IMR-90 (cell line): ENCODE data around the gene TACC3. TPM values are rescaled to one million over a fixed set of nuclear protein-coding genes. Genes with fewer than 3 reads are reported as not detected.

ENCODE experiments used
- ATAC-seq: fragments of 200-7000 bp; cut with Tn5 transposase; 2 replicates; pipeline ENCODE4 v1.9.1; 2020; ENCODE audit warnings: low read depth, mild to moderate bottlenecking, moderate library complexity
- BruUV-seq: library from RNA; stranded (reverse); fragments of 400-500 nt; replicated peaks from 2 replicates; lab custom pipeline; 2021; lab: Mats Ljungman, UMichigan
- CTCF ChIA-PET: fragments of 300-600 bp; formaldehyde crosslinking; extraction: SDS; loops from one replicate; lab custom pipeline; 2021; ENCODE audit warnings: antibody characterized with exemption; lab: Yijun Ruan, JAX
- POLR2A ChIA-PET: fragments of 300-600 bp; sonication (Branson Sonifier 250); formaldehyde crosslinking; loops from one replicate; lab custom pipeline; 2022; ENCODE audit warnings: antibody characterized with exemption; ENCODE audit not compliant: unreplicated experiment; lab: Charles Lee
- DNase-seq: peaks from one replicate; pipeline ENCODE4 v3.0.0; 2013
- H2AFZ ChIP-seq: replicated peaks from 2 replicates; pipeline ENCODE3; 2013; ENCODE audit warnings: low read length, mild to moderate bottlenecking; ENCODE audit not compliant: poor library complexity
- H2AK5ac ChIP-seq: 2 replicates; pipeline ENCODE4 v1.6.1; 2013; ENCODE audit warnings: low read depth, low read length, inconsistent platforms
- H2AK9ac ChIP-seq: replicated peaks from 2 replicates; pipeline ENCODE3; 2013; ENCODE audit warnings: mild to moderate bottlenecking, low read depth, low read length, moderate library complexity; ENCODE audit not compliant: poor library complexity
- H2BK120ac ChIP-seq: 2 replicates; pipeline ENCODE4 v1.6.1; 2013; ENCODE audit warnings: low read depth, low read length, inconsistent platforms
- H2BK15ac ChIP-seq: 3 replicates; pipeline ENCODE4 v1.6.1; 2013; ENCODE audit warnings: low read depth, low read length, inconsistent platforms
- H2BK20ac ChIP-seq: 2 replicates; pipeline ENCODE4 v1.6.1; 2013; ENCODE audit warnings: low read depth, mild to moderate bottlenecking, inconsistent platforms, low read length, moderate library complexity
- H2BK5ac ChIP-seq: 2 replicates; pipeline ENCODE4 v1.6.1; 2013; ENCODE audit warnings: mild to moderate bottlenecking, low read depth, low read length, inconsistent platforms; ENCODE audit not compliant: poor library complexity, severe bottlenecking
- H3K14ac ChIP-seq: replicated peaks from 2 replicates; pipeline ENCODE4 v1.6.1; 2013; ENCODE audit warnings: low read depth, low read length, inconsistent platforms
- H3K18ac ChIP-seq: 2 replicates; pipeline ENCODE4 v1.6.1; 2013; ENCODE audit warnings: low read depth, low read length, control low read depth
- H3K23ac ChIP-seq: 2 replicates; pipeline ENCODE4 v1.6.1; 2013; ENCODE audit warnings: low read depth, low read length, inconsistent platforms
- H3K27ac ChIP-seq: 2 replicates; pipeline ENCODE4 v1.5.1; 2013; ENCODE audit warnings: mild to moderate bottlenecking, control low read depth, low read length; ENCODE audit not compliant: insufficient read depth
- H3K27me3 ChIP-seq: 2 replicates; pipeline ENCODE4 v1.6.1; 2013; ENCODE audit warnings: low read length; ENCODE audit not compliant: control insufficient read depth, insufficient read depth
- H3K36me3 ChIP-seq: 2 replicates; pipeline ENCODE4 v1.6.1; 2013; ENCODE audit warnings: low read length, mixed read lengths; ENCODE audit not compliant: control insufficient read depth, insufficient read depth
- H3K4ac ChIP-seq: 2 replicates; pipeline ENCODE4 v1.6.1; 2013; ENCODE audit warnings: low read depth, low read length, inconsistent platforms
- H3K4me1 ChIP-seq: 2 replicates; pipeline ENCODE4 v1.6.1; 2013; ENCODE audit warnings: low read length, mixed read lengths; ENCODE audit not compliant: control insufficient read depth, insufficient read depth
- H3K4me2 ChIP-seq: 2 replicates; pipeline ENCODE4 v1.6.1; 2013; ENCODE audit warnings: low read depth, mild to moderate bottlenecking, control low read depth, low read length, moderate library complexity
- H3K4me3 ChIP-seq: 2 replicates; pipeline ENCODE4 v1.5.1; 2013; ENCODE audit warnings: low read depth, mild to moderate bottlenecking, control low read depth, low read length, moderate library complexity; ENCODE audit not compliant: insufficient read depth
- H3K56ac ChIP-seq: 2 replicates; pipeline ENCODE4 v1.6.1; 2013; ENCODE audit warnings: low read length, inconsistent platforms; ENCODE audit not compliant: insufficient read depth; ENCODE audit errors: extremely low read depth
- H3K79me1 ChIP-seq, 2 experiments: 2 replicates each; pipeline ENCODE4 v1.6.1; 2013; ENCODE audit warnings: low read length in 2 of 2, inconsistent platforms in 1 of 2, low read depth in 1 of 2
- H3K9ac ChIP-seq: 2 replicates; pipeline ENCODE4 v1.6.1; 2013; ENCODE audit warnings: low read depth, low read length, control low read depth
- H3K9me1 ChIP-seq: 2 replicates; pipeline ENCODE4 v1.6.1; 2013; ENCODE audit warnings: low read length, inconsistent platforms; ENCODE audit not compliant: insufficient read depth
- H3K9me3 ChIP-seq: 2 replicates; pipeline ENCODE4 v1.6.1; 2013; ENCODE audit warnings: low read length; ENCODE audit not compliant: control insufficient read depth, insufficient read depth
- H4K20me1 ChIP-seq: 2 replicates; pipeline ENCODE4 v1.6.1; 2013; ENCODE audit warnings: low read length, inconsistent platforms; ENCODE audit not compliant: insufficient read depth
- H4K5ac ChIP-seq: 2 replicates; pipeline ENCODE4 v1.6.1; 2013; ENCODE audit warnings: mild to moderate bottlenecking, low read depth, low read length, control low read depth
- H4K8ac ChIP-seq, 2 experiments: 2 replicates each; pipeline ENCODE4 v1.6.1; 2013; ENCODE audit warnings: low read depth in 2 of 2, low read length in 2 of 2, control low read depth in 1 of 2, inconsistent platforms in 1 of 2
- H4K91ac ChIP-seq: 2 replicates; pipeline ENCODE4 v1.6.1; 2013; ENCODE audit warnings: low read depth, low read length, inconsistent platforms; ENCODE audit not compliant: insufficient read depth
- BHLHE40 ChIP-seq: fragments of 150-350 bp; IDR thresholded peaks from 2 replicates; pipeline ENCODE4 v1.6.1; 2016; ENCODE audit warnings: mild to moderate bottlenecking, low read depth, low read length
- CEBPB ChIP-seq: IDR thresholded peaks from 2 replicates; pipeline ENCODE4 v1.6.1; 2012; ENCODE audit warnings: low read depth, low read length, improper control_type of control experiment
- CHD1 ChIP-seq: IDR thresholded peaks from 2 replicates; pipeline ENCODE4 v1.6.1; 2012; ENCODE audit warnings: low read depth, low read length, improper control_type of control experiment
- CTCF ChIP-seq: conservative IDR thresholded peaks from 2 replicates; pipeline ENCODE4 v1.5.1; 2012; ENCODE audit warnings: mild to moderate bottlenecking, low read depth, low read length, improper control_type of control experiment
- ELK1 ChIP-seq: fragments of 150-350 bp; IDR thresholded peaks from 2 replicates; pipeline ENCODE4 v1.6.1; 2016; ENCODE audit warnings: low read depth, mild to moderate bottlenecking, low read length, moderate library complexity, borderline replicate concordance
- FOS ChIP-seq: fragments of 150-350 bp; IDR thresholded peaks from 2 replicates; pipeline ENCODE4 v1.6.1; 2016; ENCODE audit warnings: low read depth, low read length
- MAFK ChIP-seq: IDR thresholded peaks from 2 replicates; pipeline ENCODE4 v1.6.1; 2012; ENCODE audit warnings: low read depth, low read length, improper control_type of control experiment
- MAZ ChIP-seq: IDR thresholded peaks from 2 replicates; pipeline ENCODE4 v1.6.1; 2012; ENCODE audit warnings: low read depth, mild to moderate bottlenecking, low read length, improper control_type of control experiment, moderate library complexity, borderline replicate concordance
- MXI1 ChIP-seq: IDR thresholded peaks from 2 replicates; pipeline ENCODE4 v1.6.1; 2012; ENCODE audit warnings: low read depth, mild to moderate bottlenecking, low read length, moderate library complexity, borderline replicate concordance
- NFE2L2 ChIP-seq: fragments of 150-350 bp; IDR thresholded peaks from 2 replicates; pipeline ENCODE4 v1.6.1; 2016; ENCODE audit warnings: low read depth, mild to moderate bottlenecking, low read length
- POLR2A ChIP-seq: IDR thresholded peaks from 2 replicates; pipeline ENCODE4 v1.6.1; 2012; ENCODE audit warnings: mild to moderate bottlenecking, low read depth, low read length
- RAD21 ChIP-seq: IDR thresholded peaks from 2 replicates; pipeline ENCODE4 v1.6.1; 2012; ENCODE audit warnings: low read length, improper control_type of control experiment
- RCOR1 ChIP-seq: IDR thresholded peaks from 2 replicates; pipeline ENCODE4 v1.6.1; 2012; ENCODE audit warnings: mild to moderate bottlenecking, low read length, improper control_type of control experiment; ENCODE audit not compliant: insufficient replicate concordance
- RFX5 ChIP-seq: IDR thresholded peaks from 2 replicates; pipeline ENCODE4 v1.8.0; 2012; ENCODE audit warnings: low read depth, mild to moderate bottlenecking, low read length, moderate library complexity
- SMC3 ChIP-seq: fragments of 150-350 bp; IDR thresholded peaks from 2 replicates; pipeline ENCODE4 v1.6.1; 2016; ENCODE audit warnings: low read depth, mild to moderate bottlenecking, antibody characterized with exemption, low read length, moderate library complexity
- USF2 ChIP-seq: fragments of 150-350 bp; IDR thresholded peaks from 2 replicates; pipeline ENCODE4 v1.6.1; 2017; ENCODE audit warnings: mild to moderate bottlenecking, antibody characterized with exemption, low read length, low read depth
- WGBS, 2 experiments: methylation state at CpG; one replicate each; pipeline versions ENCODE4 v1.1.5 to v1.1.7; 2013; ENCODE audit warnings: missing lambda C conversion rate in 2 of 2; ENCODE audit not compliant: insufficient read length in 1 of 2; ENCODE audit errors: extremely low coverage in 2 of 2; 5-methylcytosine and 5-hydroxymethylcytosine counted together
- dilution Hi-C: fragments of 300-500 bp; cut with HindIII; formaldehyde crosslinking; loops from one replicate; pipeline ENCODE4 v1.14.3; 2018; ENCODE audit warnings: low sequenced_read_pairs; ENCODE audit not compliant: unreplicated experiment
- in situ Hi-C: fragments of 300-500 bp; cut with MboI; formaldehyde crosslinking; loops from 3 replicates; pipeline ENCODE4 v1.14.3; 2019; ENCODE audit warnings: low sequenced_read_pairs, inconsistent platforms, mixed read lengths
- intact Hi-C: fragments of 100-400 bp; cut with micrococcal nuclease; formaldehyde crosslinking; loops from 2 replicates; pipeline ENCODE4 v1.10.0; 2022
- polyA plus RNA-seq, 3 experiments: library from polyadenylated mRNA; depleted of rRNA; stranded (reverse); fragments of >200 nt; gene quantifications; 2 replicates each; pipeline ENCODE4 v1.2.3, GENCODE V29; 2012; ENCODE audit warnings: low replicate concordance in 1 of 3
- total RNA-seq: library from RNA; depleted of rRNA; stranded (reverse); fragments of >200 nt; gene quantifications from 2 replicates; pipeline ENCODE4 v1.2.3, GENCODE V29; 2012

TACC3 gene
- total and polyA plus RNA-seq, 2 of the 4 experiments (the other 2 are of a cell fraction) = 15.1 to 49.7 TPM

GRCh38 chr4:1769692-1770091 is 48.4 kb downstream of the TACC3 start:
- Histone ChIP-seq H3K4me2 (no peak overlapping the region), H4K5ac (no peak overlapping the region), H3K23ac (no peak overlapping the region), H2BK5ac (no peak overlapping the region), H3K9ac (no peak overlapping the region), H2BK20ac (no peak overlapping the region), H2BK120ac (no peak overlapping the region), H2AK5ac (no peak overlapping the region), H3K36me3 (no peaks in the 10 kb centered on the region), H3K18ac (no peak overlapping the region), H2BK15ac (no peak overlapping the region), H2AK9ac (no peak overlapping the region), H3K4me3 (no peak overlapping the region), H3K4me1 (no peaks in the 10 kb centered on the region; the same call in 1 of the 2 replicates), H3K27me3 (peaks cover 2% of the 10 kb centered on the region; the same call in 1 of the 2 replicates), H4K8ac (no peak overlapping the region), H3K14ac (no peak overlapping the region), H3K79me1 (no peaks in the 10 kb centered on the region), H2AFZ (no peak overlapping the region), H4K20me1 (no peaks in the 10 kb centered on the region; the same call in 1 of the 2 replicates), H3K9me1 (no peaks in the 10 kb centered on the region), H4K91ac (no peak overlapping the region), H3K9me3 (no peaks in the 10 kb centered on the region), H3K56ac (no peak overlapping the region), H3K4ac (no peak overlapping the region), H3K27ac (no peak overlapping the region)
- intact Hi-C loops (no loop called here), in situ Hi-C loops (no loop called here), dilution Hi-C loops (no loop called here)
- WGBS, 2 experiments = 60% methylated on average over 1 of the region's 6 CpGs; no CpG with 5 or more reads in 1 of the 2 experiments
- no peak for ATAC-seq
- no TSS peak for BruUV-seq
- ChIA-PET CTCF (no interaction called here), POLR2A (no interaction called here)
- no peak for TF ChIP-seq MAZ
- no peak for TF ChIP-seq USF2
- no peak for TF ChIP-seq RFX5
- TF ChIP-seq NFE2L2 = no peak
- no peak for TF ChIP-seq MAFK
- no peak for TF ChIP-seq RCOR1
- TF ChIP-seq CHD1 = no peak
- TF ChIP-seq BHLHE40 = no peak
- no peak for TF ChIP-seq POLR2A
- TF ChIP-seq RAD21 = no peak
- no peak for TF ChIP-seq ELK1
- no peak for TF ChIP-seq MXI1
- TF ChIP-seq CEBPB = no peak
- TF ChIP-seq CTCF = no peak
- TF ChIP-seq FOS = no peak
- TF ChIP-seq SMC3 = no peak
- no peak for DNase-seq
